SK-MEL-5 (cell line): Measurements from ENCODE around the gene LGALS9B. TPM values are rescaled to one million over a fixed set of nuclear protein-coding genes. Genes with fewer than 3 reads are reported as not detected.
A peak's percentile ranks its signal among the peaks of the same experiment; 100 is the strongest.
"Not testable (repeated sequence)": the region's sequence is repeated elsewhere in the genome, so short reads cannot be mapped to it uniquely, and the experiment has no call there.

ENCODE experiments used
- DNase-seq: peaks from one replicate; pipeline ENCODE4 v3.0.0-alpha.2; 2016; ENCODE audit warnings: low read depth, low spot score
- in situ Hi-C: cut with HindIII; loops from 2 replicates; pipeline ENCODE4 v1.10.0; 2016; ENCODE audit warnings: low sequenced_read_pairs, high pct_unique_total_duplicates, low pct_unique_long_range_greater_than_20kb
- total RNA-seq: library from RNA; depleted of rRNA; stranded (reverse); fragments of >200 nt; shearing (Covaris generic); gene quantifications from 2 replicates; pipeline ENCODE4 v1.2.3, GENCODE V29; 2014

LGALS9B gene
- total RNA-seq, 1 experiment from 2014 or later = not detected

DNA sequence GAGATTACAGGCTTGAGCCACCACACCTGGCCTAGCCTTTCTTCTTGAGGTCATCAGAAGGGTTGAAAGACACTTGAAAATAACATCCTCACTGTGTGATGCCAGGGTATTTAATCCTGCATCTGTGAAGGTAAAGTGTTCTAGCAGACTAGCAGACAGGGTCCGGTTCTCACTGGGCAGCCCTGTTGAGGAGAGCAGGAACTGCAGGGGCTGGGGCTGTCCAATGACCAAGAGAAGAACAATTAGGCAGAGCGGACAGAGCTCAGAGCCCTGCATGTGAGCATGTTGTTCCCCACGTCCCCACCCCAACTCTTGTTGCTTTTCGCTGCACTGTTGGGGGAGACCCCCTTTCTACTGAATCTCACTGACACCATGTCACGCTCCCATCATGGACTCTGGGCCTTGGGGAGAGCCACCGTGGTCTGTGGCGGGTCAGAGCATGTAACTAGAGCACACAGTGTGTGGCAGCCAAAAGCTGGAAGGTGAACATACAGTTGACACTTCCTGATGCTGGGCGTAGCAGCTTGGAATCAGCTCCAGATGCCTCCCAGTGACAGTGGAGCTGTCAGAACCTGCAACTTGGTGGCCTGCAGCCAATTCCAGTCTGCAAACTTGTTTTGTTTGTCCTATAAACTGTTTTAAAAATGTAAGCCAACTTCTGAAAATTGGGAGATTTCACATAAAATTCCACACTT, 7.9 kb upstream of the LGALS9B start:
- in situ Hi-C loops, DNase-seq: not testable (repeated sequence)

DNA sequence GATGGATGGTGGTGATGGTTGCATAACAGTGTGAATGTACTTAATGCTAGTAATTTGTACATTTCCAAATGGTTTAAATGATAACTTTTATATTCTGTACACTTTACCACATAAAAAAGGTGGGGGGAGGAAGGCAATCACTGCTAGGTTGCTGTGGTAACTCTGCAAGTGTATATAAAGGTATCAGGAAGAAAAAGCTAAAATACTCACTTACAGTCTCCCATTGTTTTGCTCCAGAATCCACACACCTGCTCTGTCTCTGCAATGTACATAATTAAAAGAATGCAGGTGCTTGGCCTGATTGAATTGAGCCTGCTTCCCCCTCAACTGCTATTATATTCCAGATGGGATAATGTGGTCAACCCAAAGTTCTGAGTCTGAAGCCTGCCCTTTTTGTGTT, 6.7 kb upstream of the LGALS9B start:
- DNase-seq, in situ Hi-C loops: not testable (repeated sequence)

DNA sequence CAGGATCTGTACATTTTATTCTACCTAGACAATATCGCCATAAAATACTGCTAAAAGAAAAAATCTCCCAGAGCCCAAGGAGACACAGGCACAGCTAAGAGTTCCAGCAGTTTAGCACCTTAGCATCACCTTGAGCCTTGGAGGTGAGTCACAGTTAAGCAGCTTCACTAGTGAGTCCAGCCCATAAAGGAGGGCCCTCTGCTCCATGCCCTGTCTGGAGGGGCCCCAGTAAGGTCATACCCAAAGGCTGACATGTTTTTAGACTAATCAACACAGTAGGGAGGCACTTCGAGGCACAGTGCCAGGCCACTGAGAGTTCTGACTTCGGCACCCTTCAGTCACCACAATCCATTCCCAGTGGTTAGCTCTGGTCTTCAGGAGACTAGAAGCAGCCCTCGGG, 2.6 kb upstream of the LGALS9B start:
- DNase-seq, in situ Hi-C loops: not testable (repeated sequence)

DNA sequence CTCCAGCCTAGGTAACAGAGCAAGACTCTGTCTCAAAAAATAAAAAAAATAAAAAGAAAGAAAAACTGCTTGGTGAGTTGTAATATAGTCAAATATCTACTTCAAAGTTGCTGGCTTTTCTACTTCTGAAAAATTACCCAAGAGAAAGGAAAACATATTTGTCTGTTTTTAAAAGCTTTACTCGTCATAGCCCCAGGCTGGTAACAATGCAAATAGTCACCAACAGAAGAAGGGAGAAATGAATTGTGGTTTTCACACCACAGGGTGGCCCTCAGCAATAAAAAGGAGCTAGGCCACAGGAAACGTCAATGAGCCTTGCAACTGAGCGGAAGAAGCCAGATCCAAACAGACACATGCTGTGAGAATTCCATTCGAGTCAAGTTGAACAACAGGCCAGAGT, 1.8 kb upstream of the LGALS9B start:
- DNase-seq, in situ Hi-C loops: not testable (repeated sequence)

DNA sequence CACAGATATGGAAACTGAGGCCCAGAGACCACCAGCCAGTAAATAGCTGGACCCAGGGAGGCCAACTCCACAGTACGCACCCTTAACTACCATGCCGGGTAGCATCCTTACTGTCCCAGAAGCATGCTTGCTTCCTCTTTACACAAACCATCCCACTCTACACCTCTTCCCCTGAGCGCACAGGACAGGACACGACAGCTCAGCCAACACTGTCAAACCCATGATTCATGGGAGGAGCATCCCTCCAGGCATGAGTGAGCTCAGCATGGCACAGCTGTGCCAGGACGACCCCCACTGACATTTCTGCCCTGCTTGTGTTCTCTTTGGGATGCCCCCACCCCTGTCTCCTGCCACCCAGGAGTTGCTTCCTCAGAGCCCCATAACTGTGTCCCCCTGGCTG, 340 bp downstream of the LGALS9B start:
- DNase-seq = not testable (repeated sequence)

GRCh38 chr17:20466553-20466952, 786 bp downstream of the LGALS9B start:
- in situ Hi-C loops, DNase-seq: not testable (repeated sequence)

More for the DNA sequence above, 340 bp downstream of the LGALS9B start:
- in situ Hi-C loops = not testable (repeated sequence)

DNA sequence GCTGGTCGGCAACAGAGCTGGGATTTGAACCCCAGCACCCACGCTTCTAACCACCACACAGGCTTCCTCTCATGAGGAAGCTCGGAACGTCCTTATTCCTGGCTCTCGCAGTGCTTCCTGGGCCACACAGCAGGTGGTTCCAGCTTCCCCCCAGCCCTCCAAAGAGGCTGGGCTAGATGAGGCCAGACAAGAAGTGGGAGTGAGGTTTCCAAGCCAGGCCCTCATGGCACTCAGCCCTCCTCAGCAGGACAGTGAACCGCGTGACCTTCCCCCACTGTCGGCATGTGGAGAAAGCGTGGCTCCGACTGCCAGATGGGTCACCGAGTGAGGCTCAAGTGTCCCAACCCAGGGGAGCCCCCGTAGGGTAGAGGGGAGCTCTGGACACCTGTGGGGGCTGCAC, 1.8 kb downstream of the LGALS9B start:
- DNase-seq, in situ Hi-C loops: not testable (repeated sequence)

DNA sequence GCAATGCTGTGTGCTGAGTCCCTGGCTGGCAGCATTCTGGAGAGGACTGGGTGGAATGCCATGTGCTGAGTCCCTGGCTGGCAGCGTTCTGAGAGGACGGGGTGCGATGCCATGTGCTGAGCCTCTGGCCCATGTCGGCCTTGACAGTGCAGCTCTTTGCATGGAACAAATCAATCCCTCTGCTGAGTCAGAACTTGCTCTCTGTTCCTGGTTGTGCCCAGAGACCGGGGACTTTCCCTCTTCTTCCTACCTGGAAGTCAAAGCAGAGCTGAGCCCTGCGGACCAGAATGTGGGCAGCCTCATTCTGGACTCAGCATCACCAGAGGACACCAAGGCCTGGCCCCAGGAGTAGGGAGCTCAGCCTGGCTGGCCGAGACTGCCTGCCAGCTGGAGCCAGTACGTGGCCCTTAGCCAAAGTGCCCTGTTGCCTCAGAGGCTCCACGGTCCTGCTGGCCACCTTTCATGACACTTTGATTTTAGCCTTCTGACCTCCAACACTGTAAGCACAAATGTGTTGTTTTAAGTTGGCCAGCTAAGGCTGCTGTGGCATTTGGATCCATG, 2.4 kb downstream of the LGALS9B start:
- in situ Hi-C loops, DNase-seq: not testable (repeated sequence)

GRCh38 chr17:20462158-20462557, 5.2 kb downstream of the LGALS9B start:
- in situ Hi-C loops, DNase-seq: not testable (repeated sequence)

- in situ Hi-C loops, DNase-seq: not testable (repeated sequence)
Measured at GRCh38 chr17:20457848-20458381, 9.4 kb downstream of the LGALS9B start.

GRCh38 chr17:20455106-20455505, 12.2 kb downstream of the LGALS9B start:
- DNase-seq, in situ Hi-C loops: not testable (repeated sequence)

- DNase-seq, in situ Hi-C loops: not testable (repeated sequence)
Measured at GRCh38 chr17:20453820-20454434, 13.4 kb downstream of the LGALS9B start.

DNA sequence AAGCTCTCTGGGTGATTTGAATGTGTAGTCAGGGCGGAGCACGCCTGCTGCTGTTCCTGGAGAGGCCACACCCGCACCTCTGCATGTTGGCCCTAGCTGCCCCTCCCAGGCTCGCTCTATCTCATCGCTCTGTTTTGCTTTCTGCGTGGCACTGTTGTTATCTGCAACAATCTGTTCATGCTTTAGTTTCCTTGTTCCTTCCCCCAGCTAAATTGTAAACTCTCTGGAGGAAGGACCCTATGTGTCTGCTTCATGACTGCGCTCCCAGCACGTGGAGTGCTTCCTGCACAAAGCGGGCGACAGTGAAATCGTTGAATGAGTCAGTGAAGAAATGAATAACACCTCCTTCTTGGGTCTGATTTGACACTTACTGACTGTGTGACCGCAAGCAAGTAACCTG, 16.5 kb downstream of the LGALS9B start:
- in situ Hi-C loops, DNase-seq: not testable (repeated sequence)

DNA sequence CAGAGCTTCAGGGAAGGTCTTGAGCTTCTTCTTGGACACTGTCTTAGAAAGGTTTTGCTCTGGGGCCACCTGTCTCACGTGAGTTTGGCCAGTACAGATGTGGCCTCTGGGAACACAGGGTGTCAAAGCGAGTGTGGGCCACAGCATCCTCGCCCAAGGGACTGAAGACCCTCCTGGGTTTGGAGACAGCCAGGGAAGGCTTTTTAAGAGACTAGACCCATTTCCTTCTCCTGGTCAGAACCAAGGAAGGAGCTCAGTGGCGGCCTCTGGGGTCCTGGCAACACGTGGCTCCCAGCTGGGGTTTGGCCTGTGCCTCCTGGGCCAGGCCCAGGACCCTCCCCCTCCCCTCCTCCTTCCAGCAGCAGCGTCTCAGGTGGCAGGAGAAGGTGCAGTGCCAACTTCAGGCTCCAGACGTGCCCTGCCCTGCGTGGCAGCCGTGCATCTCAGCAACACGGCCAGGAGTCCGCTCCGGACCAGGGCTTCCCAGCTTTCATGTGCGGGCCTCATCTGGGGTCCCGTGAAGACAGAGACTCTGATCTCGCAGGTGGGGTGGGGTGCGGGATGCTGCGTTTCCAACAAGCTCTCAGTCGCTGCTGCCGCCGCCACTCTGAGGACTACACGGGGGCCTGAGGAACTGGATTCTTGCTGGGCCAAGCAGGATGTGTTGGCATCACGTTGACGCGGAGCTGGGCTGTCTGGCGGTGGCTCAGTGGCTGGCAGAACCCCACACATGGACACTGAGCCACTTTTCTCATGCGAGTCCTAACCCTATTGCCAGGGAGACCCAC, 19.6 kb downstream of the LGALS9B start:
- in situ Hi-C loops, DNase-seq: not testable (repeated sequence)

DNA sequence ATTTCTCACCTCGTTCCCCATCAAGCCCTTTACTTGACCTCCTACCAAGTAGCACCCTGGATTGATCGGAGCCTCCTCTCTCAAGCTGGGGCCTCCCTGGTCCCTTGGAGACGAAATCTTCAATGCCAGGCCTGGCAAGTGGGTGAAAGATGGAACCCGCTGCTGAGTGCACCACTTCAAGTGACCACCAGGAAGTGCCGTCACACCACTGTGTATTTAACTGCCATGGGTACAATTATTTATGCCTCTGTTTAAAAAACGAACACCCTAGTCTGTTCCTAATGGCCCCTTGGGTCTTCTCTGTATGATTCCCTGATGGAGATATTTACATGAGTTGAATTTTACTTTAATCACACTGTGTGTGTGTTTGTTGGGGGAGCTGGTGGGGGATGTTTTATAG, 20.4 kb downstream of the LGALS9B start:
- in situ Hi-C loops = not testable (repeated sequence)
- peak; percentile 0 for DNase-seq

DNA sequence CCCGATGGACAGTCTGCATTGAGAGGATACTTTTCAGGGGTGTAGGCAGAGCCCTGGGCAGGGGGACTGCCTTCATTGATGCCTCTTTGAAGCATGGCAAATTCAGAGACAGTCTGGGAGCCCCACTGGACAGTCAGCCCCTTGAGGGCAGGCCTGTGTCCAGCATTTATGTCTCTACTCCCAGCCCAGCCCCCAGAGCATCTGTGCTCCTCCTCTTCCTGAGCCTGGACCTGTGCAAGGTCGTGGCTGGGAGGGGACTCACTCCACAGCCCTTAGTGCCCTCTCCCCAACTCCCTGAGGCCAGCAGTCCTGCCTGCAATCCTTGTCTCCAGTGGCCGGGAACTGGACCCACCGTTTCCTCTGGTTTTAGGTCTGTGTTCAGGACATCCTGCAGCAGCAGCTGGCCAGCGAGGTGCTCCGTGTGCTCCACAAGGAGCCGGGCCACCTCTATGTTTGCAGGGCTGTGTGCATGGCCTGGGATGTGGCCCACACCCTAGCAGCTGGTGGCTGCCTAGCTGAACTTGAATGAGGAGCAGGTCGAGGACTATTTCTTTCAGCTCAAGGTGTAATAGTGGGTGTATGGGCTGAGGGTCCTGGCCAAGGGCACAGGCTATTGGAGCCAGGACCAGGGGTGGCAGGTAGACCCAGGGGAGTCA, 22.6 kb downstream of the LGALS9B start:
- DNase-seq, in situ Hi-C loops: not testable (repeated sequence)

DNA sequence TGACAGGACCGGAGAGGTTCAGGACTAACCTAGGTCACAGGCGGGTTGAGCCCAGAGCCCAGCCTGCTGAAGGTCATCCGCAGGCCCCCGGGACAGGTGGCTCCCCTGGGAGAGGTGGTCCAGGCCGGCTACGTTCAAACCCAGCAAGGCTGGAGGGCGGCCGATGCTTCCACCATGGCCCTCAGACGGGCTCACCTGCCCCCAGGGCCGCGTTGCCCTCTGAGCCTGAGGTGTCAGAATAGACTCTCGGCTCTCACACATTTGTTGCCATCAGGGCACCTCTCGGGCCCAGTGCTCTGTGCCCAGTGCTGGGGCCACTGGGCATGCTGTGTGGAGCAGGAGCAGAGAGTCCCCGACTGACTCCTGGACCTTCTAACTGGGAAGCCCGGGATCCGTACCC, 23.2 kb downstream of the LGALS9B start:
- in situ Hi-C loops, DNase-seq: not testable (repeated sequence)
